GM12801 (cell line): ENCODE data around the gene MYMK.

Source experiments
- CTCF ChIP-seq: IDR thresholded peaks from one replicate; pipeline ENCODE4 v1.5.1; 2011; ENCODE audit warnings: control low read depth; ENCODE audit not compliant: insufficient read length; ENCODE audit errors: extremely low read depth

Gene MYMK

GRCh38 chr9:133477461-133477860, 47.3 kb downstream of the MYMK start:
- TF ChIP-seq CTCF: no peak

- no peak for TF ChIP-seq CTCF
Measured at GRCh38 chr9:133476941-133477340, 47.8 kb downstream of the MYMK start.

DNA sequence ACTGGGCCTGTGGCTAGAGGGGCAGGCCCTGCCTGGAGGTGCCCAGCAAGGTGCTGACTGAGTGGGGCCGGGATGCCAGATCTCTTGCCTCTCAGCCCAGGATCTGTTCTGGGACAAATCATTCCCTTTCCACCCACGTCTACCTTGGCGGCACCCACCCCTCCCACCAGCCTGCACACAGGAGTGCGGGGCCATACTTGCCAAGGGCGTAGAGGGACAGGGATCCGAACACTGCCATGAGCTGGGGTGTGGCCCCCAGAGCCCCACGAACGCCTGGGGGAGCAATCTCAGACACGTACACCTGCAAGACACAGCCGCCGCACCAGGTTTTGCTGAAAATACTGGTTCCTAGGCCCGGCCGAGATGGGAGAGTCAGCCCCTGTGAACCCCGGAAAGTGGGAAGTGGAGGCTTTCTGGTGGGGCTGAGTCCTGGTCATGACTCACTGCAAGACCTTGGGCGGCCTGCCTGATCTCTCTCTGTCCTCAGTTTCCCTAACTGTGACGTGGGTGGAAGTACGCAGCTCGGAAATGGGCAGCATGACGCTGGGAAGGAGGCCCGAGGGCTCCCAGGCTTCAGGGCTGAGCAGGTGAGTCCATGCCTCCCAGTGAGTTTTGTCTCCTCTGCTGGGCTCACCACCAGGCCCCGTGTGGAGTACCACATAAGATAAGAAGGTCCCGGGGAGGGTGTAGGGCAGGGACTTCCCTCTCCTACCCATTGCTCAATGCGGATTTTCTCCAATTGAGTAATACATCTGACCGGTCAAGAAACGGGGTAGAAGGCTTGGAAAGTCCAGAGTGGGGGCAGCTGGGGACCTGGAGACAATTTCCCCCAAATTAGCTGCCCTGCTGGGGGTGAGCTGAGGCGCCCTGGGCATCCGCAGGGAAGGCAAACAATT, 48.5 kb downstream of the MYMK start:
- no peak for TF ChIP-seq CTCF

DNA sequence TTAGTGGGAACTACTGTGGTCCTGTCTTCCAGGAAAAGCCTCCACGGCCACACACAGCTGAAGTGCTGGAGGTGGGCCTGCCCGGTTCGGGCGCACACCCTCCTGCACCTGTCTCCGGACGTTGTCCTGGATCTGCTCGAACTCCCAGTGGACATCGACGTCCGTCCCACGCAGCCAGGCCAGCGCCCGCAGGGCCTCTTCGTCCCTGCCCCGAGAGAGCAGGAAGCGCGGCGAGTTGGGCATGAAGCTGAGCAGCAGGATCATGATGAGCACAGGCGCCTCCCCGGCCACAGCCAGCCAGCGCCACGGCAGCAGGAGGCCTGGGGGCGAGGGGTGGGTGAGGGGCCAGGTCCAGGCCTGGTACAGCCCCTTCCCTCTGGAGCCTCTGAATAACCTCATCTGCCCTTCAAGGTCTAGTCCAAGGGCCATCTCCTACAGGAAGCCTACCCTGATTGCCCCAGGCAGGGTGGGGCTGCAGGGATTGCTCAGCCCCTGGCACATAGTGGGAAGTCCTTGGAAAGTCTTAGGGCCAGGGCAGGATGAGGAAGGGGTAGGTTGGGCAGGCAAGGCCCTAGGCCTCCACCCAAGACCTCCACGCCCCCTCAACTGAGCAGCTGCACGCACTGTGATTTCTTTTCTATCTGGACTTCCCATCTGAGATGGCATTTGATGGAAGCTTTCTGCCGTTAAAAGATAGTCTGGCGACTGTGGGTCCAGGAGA, 49.3 kb downstream of the MYMK start:
- no peak for TF ChIP-seq CTCF

- no peak for TF ChIP-seq CTCF
Measured at GRCh38 chr9:133474853-133475252, 49.9 kb downstream of the MYMK start.

DNA sequence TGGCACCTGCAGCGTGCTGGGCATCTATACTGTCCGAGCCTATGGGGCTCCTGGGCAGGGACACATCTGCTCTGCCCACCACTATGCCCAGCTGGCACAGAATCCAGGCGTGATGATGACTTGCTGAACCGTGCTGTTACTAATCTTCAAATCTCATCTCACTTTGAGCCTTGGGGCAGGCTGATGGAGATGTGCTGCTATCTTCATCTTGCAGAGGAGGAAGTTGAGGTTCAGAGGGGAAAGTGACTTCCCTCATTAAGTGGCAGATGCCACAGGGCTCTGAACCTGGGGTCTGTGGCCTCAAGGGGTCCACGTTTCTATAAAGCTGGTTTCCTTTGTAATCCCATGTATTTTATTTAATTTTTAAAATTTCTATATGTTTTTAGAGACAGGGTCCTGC, 50.5 kb downstream of the MYMK start:
- no peak for TF ChIP-seq CTCF

GRCh38 chr9:133473743-133474142, 51.0 kb downstream of the MYMK start:
- TF ChIP-seq CTCF: no peak
